ENCODE results near the gene TRDMT1. TPM values are rescaled to one million over a fixed set of nuclear protein-coding genes. Genes with fewer than 3 reads are reported as not detected.

The TRDMT1 gene
- total and polyA plus RNA-seq, 12 donors = 2.0 to 6.3 (median 3.7) TPM

DNA sequence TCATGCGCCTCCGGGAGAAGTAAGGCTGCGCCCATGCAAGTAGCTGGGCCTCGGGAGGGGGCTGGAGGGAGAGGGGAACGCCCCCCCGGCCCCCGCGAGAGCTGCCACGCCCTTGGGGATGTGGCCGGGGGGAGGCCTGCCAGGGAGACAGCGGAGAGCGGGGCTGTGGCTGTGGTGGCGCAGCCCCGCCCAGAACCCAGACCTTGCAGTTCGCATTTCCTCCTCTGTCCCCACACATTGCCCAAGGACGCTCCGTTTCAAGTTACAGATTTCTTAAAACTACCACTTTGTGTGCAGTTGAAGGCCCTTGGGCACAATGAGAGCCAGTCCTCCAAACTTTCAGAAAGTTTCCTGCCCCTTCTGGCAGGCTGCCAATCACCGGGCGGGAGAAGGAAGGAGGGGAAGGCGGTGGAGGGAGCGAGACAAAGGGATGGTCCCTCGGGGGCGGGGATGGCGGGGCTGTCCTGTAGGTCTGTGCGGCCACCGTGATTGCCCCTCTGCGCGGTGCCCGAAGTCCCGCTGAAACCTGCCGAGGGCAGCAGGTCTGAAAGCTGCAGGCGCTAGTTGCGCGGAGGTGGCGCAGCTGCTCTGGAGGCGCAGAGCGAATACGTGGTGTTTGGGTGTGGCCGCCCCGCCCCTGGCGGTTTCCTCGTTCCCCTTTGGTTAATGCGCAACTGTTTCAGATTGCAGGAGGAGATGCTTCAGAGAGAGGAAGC is 28.7 kb upstream of the TRDMT1 start:
- Histone ChIP-seq H3K36me3 (peaks cover 0 to 54% (median 33%) of the 10 kb centered on the region in 9 donors), H3K27me3 (peaks cover 0 to 14% (median 0%) of the 10 kb centered on the region in 7 donors), H3K4me1 (peaks cover 8 to 67% (median 55%) of the 10 kb centered on the region in 9 donors), H3K4me3 (peak overlapping the region; percentile 72 to 95 (median 86)), H3K27ac (peak overlapping the region; percentile 95 to 99 (median 98)), H3K9me3 (no peaks in the 10 kb centered on the region)
- ATAC-seq (peak; percentile 44 to 76 (median 60)), DNase-seq (peak; percentile 84 to 86)
- intact Hi-C loops (cut with DNase I) = loop anchor here in 6 of 10 donors (2.0 to 10.0 kb wide), 4 partner anchors 29 to 235 kb away; partner anchors contain the start of gene TRDMT1 (in 3 of the 6)
- WGBS, 2 donors = 0% methylated on average over 43 of the region's 43 CpGs
- TF ChIP-seq, protein P1, sequence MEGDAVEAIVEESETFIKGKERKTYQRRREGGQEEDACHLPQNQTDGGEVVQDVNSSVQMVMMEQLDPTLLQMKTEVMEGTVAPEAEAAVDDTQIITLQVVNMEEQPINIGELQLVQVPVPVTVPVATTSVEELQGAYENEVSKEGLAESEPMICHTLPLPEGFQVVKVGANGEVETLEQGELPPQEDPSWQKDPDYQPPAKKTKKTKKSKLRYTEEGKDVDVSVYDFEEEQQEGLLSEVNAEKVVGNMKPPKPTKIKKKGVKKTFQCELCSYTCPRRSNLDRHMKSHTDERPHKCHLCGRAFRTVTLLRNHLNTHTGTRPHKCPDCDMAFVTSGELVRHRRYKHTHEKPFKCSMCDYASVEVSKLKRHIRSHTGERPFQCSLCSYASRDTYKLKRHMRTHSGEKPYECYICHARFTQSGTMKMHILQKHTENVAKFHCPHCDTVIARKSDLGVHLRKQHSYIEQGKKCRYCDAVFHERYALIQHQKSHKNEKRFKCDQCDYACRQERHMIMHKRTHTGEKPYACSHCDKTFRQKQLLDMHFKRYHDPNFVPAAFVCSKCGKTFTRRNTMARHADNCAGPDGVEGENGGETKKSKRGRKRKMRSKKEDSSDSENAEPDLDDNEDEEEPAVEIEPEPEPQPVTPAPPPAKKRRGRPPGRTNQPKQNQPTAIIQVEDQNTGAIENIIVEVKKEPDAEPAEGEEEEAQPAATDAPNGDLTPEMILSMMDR (IDR thresholded peaks at IDR 0.05) = no peak

DNA sequence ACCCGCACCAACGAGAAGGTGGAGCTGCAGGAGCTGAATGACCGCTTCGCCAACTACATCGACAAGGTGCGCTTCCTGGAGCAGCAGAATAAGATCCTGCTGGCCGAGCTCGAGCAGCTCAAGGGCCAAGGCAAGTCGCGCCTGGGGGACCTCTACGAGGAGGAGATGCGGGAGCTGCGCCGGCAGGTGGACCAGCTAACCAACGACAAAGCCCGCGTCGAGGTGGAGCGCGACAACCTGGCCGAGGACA is 28.2 kb upstream of the TRDMT1 start:
- Histone ChIP-seq H3K9me3 (no peaks in the 10 kb centered on the region), H3K27ac (peak overlapping the region; percentile 95 to 99 (median 98)), H3K27me3 (peaks cover 0 to 14% (median 0%) of the 10 kb centered on the region in 7 donors), H3K4me3 (peak overlapping the region; percentile 72 to 95 (median 86)), H3K36me3 (peaks cover 0 to 49% (median 28%) of the 10 kb centered on the region in 9 donors), H3K4me1 (peaks cover 8 to 63% (median 50%) of the 10 kb centered on the region in 9 donors)
- no peak for ATAC-seq
- 0% methylated on average over 21 of the region's 21 CpGs for WGBS, 2 donors
- intact Hi-C loops (cut with DNase I) = loop anchor here in 5 of 10 donors (2.0 to 10.0 kb wide), 4 partner anchors 29 to 235 kb away; partner anchors contain the start of gene TRDMT1 (in 2 of the 5)
- TF ChIP-seq, protein P1 (IDR thresholded peaks at IDR 0.05) = no peak
- no peak for DNase-seq

GRCh38 chr10:17229016-17229716 is 27.7 kb upstream of the TRDMT1 start:
- ATAC-seq (peak; percentile 80 to 93 (median 84)), DNase-seq (peak; percentile 90 to 91)
- H3K4me1 ChIP-seq = peaks cover 6 to 58% (median 46%) of the 10 kb centered on the region in 9 donors
- H3K27ac ChIP-seq = peak overlapping the region; percentile 95 to 99 (median 98)
- TF ChIP-seq, protein P1 (IDR thresholded peaks at IDR 0.05) = no peak
- H3K36me3 ChIP-seq = peaks cover 0 to 44% (median 23%) of the 10 kb centered on the region in 9 donors
- intact Hi-C loops (cut with DNase I) = loop anchor here in 5 of 10 donors (2.0 to 10.0 kb wide), 4 partner anchors 28 to 234 kb away; partner anchors contain the start of gene TRDMT1 (in 2 of the 5)
- peaks cover 0 to 14% (median 0%) of the 10 kb centered on the region in 7 donors for H3K27me3 ChIP-seq
- H3K4me3 ChIP-seq = peak overlapping the region; percentile 72 to 95 (median 86)
- no peaks in the 10 kb centered on the region for H3K9me3 ChIP-seq
- 0% methylated on average over 67 to 72 of the region's 72 CpGs for WGBS, 2 donors

Measured in heart right ventricle (tissue), 16 donors.